Measurements from ENCODE around the gene MMP24. TPM values are rescaled to one million over a fixed set of nuclear protein-coding genes. Genes with fewer than 3 reads are reported as not detected.
"Not testable (repeated sequence)": the region's sequence is repeated elsewhere in the genome, so short reads cannot be mapped to it uniquely, and the experiment has no call there.

MMP24 gene
- total RNA-seq, 2 experiments from 2014 or later = not detected

GRCh38 chr20:35312318-35312717 lies 85.8 kb downstream of the MMP24 start:
- DNase-seq = no peak
- Mint-ChIP-seq H3K36me3 (peaks cover 13% of the 10 kb centered on the region), H3K27me3 (no peaks in the 10 kb centered on the region), H3K27ac (peak overlapping the region; percentile 50), H3K4me1 (peaks cover 31% of the 10 kb centered on the region), H3K9me3 (no peaks in the 10 kb centered on the region), H3K4me3 (no peak overlapping the region)

GRCh38 chr20:35314816-35315631 lies 88.5 kb downstream of the MMP24 start:
- Mint-ChIP-seq H3K4me1 (peaks cover 41% of the 10 kb centered on the region), H3K36me3 (peaks cover 11% of the 10 kb centered on the region), H3K4me3 (no peak overlapping the region), H3K27ac (peak overlapping the region; percentile 52), H3K27me3 (no peaks in the 10 kb centered on the region), H3K9me3 (no peaks in the 10 kb centered on the region)
- DNase-seq = no peak

GRCh38 chr20:35315632-35316020 lies 89.1 kb downstream of the MMP24 start:
- not testable (repeated sequence) for H3K27me3 Mint-ChIP-seq, H3K27ac Mint-ChIP-seq, H3K9me3 Mint-ChIP-seq, H3K4me3 Mint-ChIP-seq, DNase-seq
- Mint-ChIP-seq H3K4me1 (peaks cover 41% of the 10 kb centered on the region), H3K36me3 (peaks cover 10% of the 10 kb centered on the region)

GRCh38 chr20:35316086-35316485 lies 89.6 kb downstream of the MMP24 start:
- DNase-seq = no peak
- peaks cover 8% of the 10 kb centered on the region for H3K36me3 Mint-ChIP-seq
- no peak overlapping the region for H3K27ac Mint-ChIP-seq
- no peaks in the 10 kb centered on the region for H3K27me3 Mint-ChIP-seq
- peaks cover 41% of the 10 kb centered on the region for H3K4me1 Mint-ChIP-seq
- no peaks in the 10 kb centered on the region for H3K9me3 Mint-ChIP-seq
- no peak overlapping the region for H3K4me3 Mint-ChIP-seq

GRCh38 chr20:35317416-35318210 lies 91.1 kb downstream of the MMP24 start:
- Mint-ChIP-seq H3K27ac (no peak overlapping the region), H3K27me3 (no peaks in the 10 kb centered on the region), H3K9me3 (no peaks in the 10 kb centered on the region), H3K4me1 (peaks cover 29% of the 10 kb centered on the region), H3K4me3 (no peak overlapping the region), H3K36me3 (peaks cover 5% of the 10 kb centered on the region)
- DNase-seq = no peak

GRCh38 chr20:35318502-35319157 lies 92.1 kb downstream of the MMP24 start:
- Mint-ChIP-seq H3K9me3 (no peaks in the 10 kb centered on the region), H3K27me3 (no peaks in the 10 kb centered on the region), H3K36me3 (peaks cover 3% of the 10 kb centered on the region), H3K27ac (no peak overlapping the region), H3K4me1 (peaks cover 32% of the 10 kb centered on the region), H3K4me3 (no peak overlapping the region)
- no peak for DNase-seq

- no peaks in the 10 kb centered on the region for H3K27me3 Mint-ChIP-seq
- H3K36me3 Mint-ChIP-seq = peaks cover 4% of the 10 kb centered on the region
- no peak for DNase-seq
- peaks cover 32% of the 10 kb centered on the region for H3K4me1 Mint-ChIP-seq
- no peak overlapping the region for H3K4me3 Mint-ChIP-seq
- H3K9me3 Mint-ChIP-seq = no peaks in the 10 kb centered on the region
- no peak overlapping the region for H3K27ac Mint-ChIP-seq
These were observed 92.8 kb downstream of the MMP24 start for GRCh38 chr20:35319192-35319870.

GRCh38 chr20:35319871-35320197 lies 93.3 kb downstream of the MMP24 start:
- H3K4me3 Mint-ChIP-seq = no peak overlapping the region
- no peaks in the 10 kb centered on the region for H3K9me3 Mint-ChIP-seq
- H3K27ac Mint-ChIP-seq = no peak overlapping the region
- H3K36me3 Mint-ChIP-seq = peaks cover 4% of the 10 kb centered on the region
- H3K27me3 Mint-ChIP-seq = no peaks in the 10 kb centered on the region
- no peak for DNase-seq
- peaks cover 28% of the 10 kb centered on the region for H3K4me1 Mint-ChIP-seq

GRCh38 chr20:35320396-35321126 lies 94.1 kb downstream of the MMP24 start:
- Mint-ChIP-seq H3K36me3 (peaks cover 2% of the 10 kb centered on the region), H3K4me1 (peaks cover 22% of the 10 kb centered on the region), H3K4me3 (no peak overlapping the region), H3K27me3 (no peaks in the 10 kb centered on the region), H3K9me3 (no peaks in the 10 kb centered on the region), H3K27ac (no peak overlapping the region)
- no peak for DNase-seq

GRCh38 chr20:35325401-35325800 lies 98.9 kb downstream of the MMP24 start:
- Mint-ChIP-seq H3K4me1 (peaks cover 32% of the 10 kb centered on the region), H3K4me3 (no peak overlapping the region)

GRCh38 chr20:35326021-35326739 lies 99.7 kb downstream of the MMP24 start:
- no peaks in the 10 kb centered on the region for H3K27me3 Mint-ChIP-seq
- peaks cover 2% of the 10 kb centered on the region for H3K36me3 Mint-ChIP-seq
- H3K9me3 Mint-ChIP-seq = no peaks in the 10 kb centered on the region
- no peak for DNase-seq
- H3K4me1 Mint-ChIP-seq = peaks cover 32% of the 10 kb centered on the region
- H3K4me3 Mint-ChIP-seq = no peak overlapping the region
- no peak overlapping the region for H3K27ac Mint-ChIP-seq

More at GRCh38 chr20:35325401-35325800, 98.9 kb downstream of the MMP24 start:
- no peaks in the 10 kb centered on the region for H3K9me3 Mint-ChIP-seq
- no peak for DNase-seq
- no peaks in the 10 kb centered on the region for H3K27me3 Mint-ChIP-seq
- H3K27ac Mint-ChIP-seq = no peak overlapping the region
- peaks cover 2% of the 10 kb centered on the region for H3K36me3 Mint-ChIP-seq

Measured in activated naive CD8-positive, alpha-beta T cell treated with anti-CD3 and anti-CD28 coated beads for 36 hours (primary cell).